Measurements from ENCODE around the gene ADCY2.

Gene ADCY2

DNA sequence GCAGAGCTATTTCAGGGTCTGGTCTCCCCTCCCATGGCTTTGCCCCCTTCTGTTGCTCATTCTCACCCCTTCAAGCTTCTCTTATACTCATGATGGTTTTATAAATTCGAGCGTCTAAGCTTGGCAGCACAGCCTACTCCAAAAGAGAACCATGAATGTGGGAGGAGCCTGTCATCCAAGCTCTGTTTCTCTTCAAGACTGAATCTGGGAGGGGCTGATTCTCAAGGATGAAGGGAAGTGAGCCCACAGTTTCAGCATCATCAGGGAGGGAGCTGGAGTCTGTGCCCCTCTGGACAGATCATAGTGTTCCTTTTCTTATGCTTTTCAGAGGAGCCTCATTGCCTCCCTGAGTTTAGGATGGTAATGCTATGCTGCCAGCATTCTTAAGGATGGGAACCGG, 286.4 kb downstream of the ADCY2 start:
- Histone ChIP-seq H4K20me1 (ENCODE audit: control insufficient read depth, insufficient read depth, low read depth, low read length) (no peaks in the 10 kb centered on the region), H3F3A (ENCODE audit: control insufficient read depth, insufficient read depth) (no peaks in the 10 kb centered on the region), H3K79me2 (ENCODE audit: control insufficient read depth, low read length) (no peaks in the 10 kb centered on the region), H3K4me1 (ENCODE audit: control insufficient read depth, low read length) (no peaks in the 10 kb centered on the region), H3K9me3 (ENCODE audit: control insufficient read depth, insufficient read depth, low read length) (no peaks in the 10 kb centered on the region), H3K4me2 (ENCODE audit: low read length) (no peak overlapping the region), H3K36me3 (ENCODE audit: control insufficient read depth, low read length) (no peaks in the 10 kb centered on the region), H3K27me3 (ENCODE audit: control insufficient read depth, low read length) (no peaks in the 10 kb centered on the region), H3K27ac (ENCODE audit: low read depth, low read length) (no peak overlapping the region), H3K4me3 (ENCODE audit: low read length) (no peak overlapping the region), H3K9me2 (replicated peaks; ENCODE audit: control insufficient read depth, low read length) (no peaks in the 10 kb centered on the region)
- TF ChIP-seq, protein P1, sequence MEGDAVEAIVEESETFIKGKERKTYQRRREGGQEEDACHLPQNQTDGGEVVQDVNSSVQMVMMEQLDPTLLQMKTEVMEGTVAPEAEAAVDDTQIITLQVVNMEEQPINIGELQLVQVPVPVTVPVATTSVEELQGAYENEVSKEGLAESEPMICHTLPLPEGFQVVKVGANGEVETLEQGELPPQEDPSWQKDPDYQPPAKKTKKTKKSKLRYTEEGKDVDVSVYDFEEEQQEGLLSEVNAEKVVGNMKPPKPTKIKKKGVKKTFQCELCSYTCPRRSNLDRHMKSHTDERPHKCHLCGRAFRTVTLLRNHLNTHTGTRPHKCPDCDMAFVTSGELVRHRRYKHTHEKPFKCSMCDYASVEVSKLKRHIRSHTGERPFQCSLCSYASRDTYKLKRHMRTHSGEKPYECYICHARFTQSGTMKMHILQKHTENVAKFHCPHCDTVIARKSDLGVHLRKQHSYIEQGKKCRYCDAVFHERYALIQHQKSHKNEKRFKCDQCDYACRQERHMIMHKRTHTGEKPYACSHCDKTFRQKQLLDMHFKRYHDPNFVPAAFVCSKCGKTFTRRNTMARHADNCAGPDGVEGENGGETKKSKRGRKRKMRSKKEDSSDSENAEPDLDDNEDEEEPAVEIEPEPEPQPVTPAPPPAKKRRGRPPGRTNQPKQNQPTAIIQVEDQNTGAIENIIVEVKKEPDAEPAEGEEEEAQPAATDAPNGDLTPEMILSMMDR (IDR thresholded peaks at IDR 0.05; ENCODE audit: low read depth, low read length, poor library complexity, severe bottlenecking), result no peak
- no peak for TF ChIP-seq EZH2phosphoT487 (IDR thresholded peaks at IDR 0.05; ENCODE audit: borderline replicate concordance, low read length)

DNA sequence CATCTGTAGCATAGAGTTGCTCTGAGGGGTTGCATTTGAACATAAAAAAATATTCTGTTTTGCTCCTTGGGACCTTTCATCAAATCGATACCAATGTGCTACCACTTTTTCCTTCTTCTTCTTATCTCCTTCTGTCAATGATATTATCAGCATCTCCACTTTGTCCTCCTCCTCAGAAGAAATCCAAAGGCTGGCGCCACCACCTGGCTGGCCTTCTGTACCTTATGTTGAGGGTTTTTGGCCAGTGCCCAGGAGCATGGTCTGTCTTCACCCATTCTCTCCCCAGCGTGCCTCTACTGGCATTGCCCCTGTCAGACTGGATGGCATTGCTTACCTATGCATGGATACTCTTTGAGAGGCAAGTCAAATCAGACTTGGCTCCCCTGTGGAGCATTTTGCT, 287.8 kb downstream of the ADCY2 start:
- Histone ChIP-seq H3F3A (ENCODE audit: control insufficient read depth, insufficient read depth) (no peaks in the 10 kb centered on the region), H3K4me1 (ENCODE audit: control insufficient read depth, low read length) (no peaks in the 10 kb centered on the region), H3K36me3 (ENCODE audit: control insufficient read depth, low read length) (no peaks in the 10 kb centered on the region), H3K79me2 (ENCODE audit: control insufficient read depth, low read length) (no peaks in the 10 kb centered on the region), H3K27me3 (ENCODE audit: control insufficient read depth, low read length) (no peaks in the 10 kb centered on the region), H3K9me3 (ENCODE audit: control insufficient read depth, insufficient read depth, low read length) (no peaks in the 10 kb centered on the region), H3K27ac (ENCODE audit: low read depth, low read length) (no peak overlapping the region), H4K20me1 (ENCODE audit: control insufficient read depth, insufficient read depth, low read depth, low read length) (no peaks in the 10 kb centered on the region), H3K4me3 (ENCODE audit: low read length) (no peak overlapping the region), H3K4me2 (ENCODE audit: low read length) (no peak overlapping the region), H3K9me2 (replicated peaks; ENCODE audit: control insufficient read depth, low read length) (no peaks in the 10 kb centered on the region)
- TF ChIP-seq, protein P1 (IDR thresholded peaks at IDR 0.05; ENCODE audit: low read depth, low read length, poor library complexity, severe bottlenecking), result no peak
- TF ChIP-seq EZH2phosphoT487 (IDR thresholded peaks at IDR 0.05; ENCODE audit: borderline replicate concordance, low read length), result no peak

DNA sequence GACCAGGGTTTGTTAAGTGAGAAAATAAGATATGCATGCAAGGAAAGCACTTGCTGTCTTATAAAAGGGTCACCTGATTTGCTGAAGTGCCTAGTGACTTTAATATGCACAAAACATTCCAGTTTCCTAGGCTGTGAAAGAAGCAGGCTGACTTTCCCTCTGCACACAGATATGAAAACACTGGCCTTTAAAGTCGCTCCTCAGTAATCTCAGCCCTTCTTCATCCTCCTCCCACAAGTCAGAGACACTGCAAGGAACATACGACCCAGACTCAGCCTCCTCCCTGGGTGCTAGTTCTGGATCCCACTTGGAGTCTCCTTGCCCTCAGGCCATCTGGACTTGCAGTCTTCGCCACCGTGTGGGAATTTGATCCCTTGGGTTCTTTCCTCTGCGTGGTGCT, 288.9 kb downstream of the ADCY2 start:
- H3K9me3 ChIP-seq (ENCODE audit: control insufficient read depth, insufficient read depth, low read length), result no peaks in the 10 kb centered on the region
- H3K27me3 ChIP-seq (ENCODE audit: control insufficient read depth, low read length), result no peaks in the 10 kb centered on the region
- H3F3A ChIP-seq (ENCODE audit: control insufficient read depth, insufficient read depth), result no peaks in the 10 kb centered on the region
- no peaks in the 10 kb centered on the region for H4K20me1 ChIP-seq (ENCODE audit: control insufficient read depth, insufficient read depth, low read depth, low read length)
- no peaks in the 10 kb centered on the region for H3K4me1 ChIP-seq (ENCODE audit: control insufficient read depth, low read length)
- no peak overlapping the region for H3K4me2 ChIP-seq (ENCODE audit: low read length)
- H3K79me2 ChIP-seq (ENCODE audit: control insufficient read depth, low read length), result no peaks in the 10 kb centered on the region
- H3K27ac ChIP-seq (ENCODE audit: low read depth, low read length), result no peak overlapping the region
- TF ChIP-seq, protein P1 (IDR thresholded peaks at IDR 0.05; ENCODE audit: low read depth, low read length, poor library complexity, severe bottlenecking), result no peak
- TF ChIP-seq EZH2phosphoT487 (IDR thresholded peaks at IDR 0.05; ENCODE audit: borderline replicate concordance, low read length), result no peak
- no peak overlapping the region for H3K4me3 ChIP-seq (ENCODE audit: low read length)
- no peaks in the 10 kb centered on the region for H3K9me2 ChIP-seq (replicated peaks; ENCODE audit: control insufficient read depth, low read length)
- H3K36me3 ChIP-seq (ENCODE audit: control insufficient read depth, low read length), result no peaks in the 10 kb centered on the region

DNA sequence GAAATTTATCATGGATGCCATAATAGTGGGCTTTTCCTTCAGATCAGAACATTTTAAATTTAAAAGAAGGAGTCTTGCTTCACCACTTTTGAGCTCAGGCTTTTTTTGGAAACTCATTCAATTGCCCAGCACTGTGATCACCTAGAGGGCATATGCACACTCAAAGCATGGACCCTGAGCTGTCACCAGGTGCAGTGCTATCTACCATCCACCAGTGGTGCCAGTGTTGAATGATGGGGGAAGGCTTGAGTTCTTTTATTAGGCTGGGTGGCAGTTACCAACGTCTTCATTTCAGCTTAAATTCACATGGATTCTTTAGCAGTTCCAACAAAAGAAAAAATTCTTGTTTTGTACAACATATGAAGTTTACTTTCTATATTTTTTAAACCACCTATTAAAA, 290.9 kb downstream of the ADCY2 start:
- Histone ChIP-seq H3K9me2 (replicated peaks; ENCODE audit: control insufficient read depth, low read length) (no peaks in the 10 kb centered on the region), H3K27ac (ENCODE audit: low read depth, low read length) (no peak overlapping the region), H3K4me2 (ENCODE audit: low read length) (no peak overlapping the region), H3F3A (ENCODE audit: control insufficient read depth, insufficient read depth) (no peaks in the 10 kb centered on the region), H3K36me3 (ENCODE audit: control insufficient read depth, low read length) (no peaks in the 10 kb centered on the region), H3K27me3 (ENCODE audit: control insufficient read depth, low read length) (no peaks in the 10 kb centered on the region), H3K9me3 (ENCODE audit: control insufficient read depth, insufficient read depth, low read length) (no peaks in the 10 kb centered on the region), H3K79me2 (ENCODE audit: control insufficient read depth, low read length) (no peaks in the 10 kb centered on the region), H3K4me1 (ENCODE audit: control insufficient read depth, low read length) (no peaks in the 10 kb centered on the region), H4K20me1 (ENCODE audit: control insufficient read depth, insufficient read depth, low read depth, low read length) (no peaks in the 10 kb centered on the region), H3K4me3 (ENCODE audit: low read length) (no peak overlapping the region)
- no peak for TF ChIP-seq EZH2phosphoT487 (IDR thresholded peaks at IDR 0.05; ENCODE audit: borderline replicate concordance, low read length)
- TF ChIP-seq, protein P1 (IDR thresholded peaks at IDR 0.05; ENCODE audit: low read depth, low read length, poor library complexity, severe bottlenecking), result no peak

All from DOHH2 (cell line).